Activated CD4-positive, alpha-beta T cell treated with anti-CD3 and anti-CD28 coated beads for 24 hours (primary cell): ENCODE measurements around the gene MPHOSPH8.
"Not testable (repeated sequence)": the region's sequence is repeated elsewhere in the genome, so short reads cannot be mapped to it uniquely, and the experiment has no call there.

Source experiments
- DNase-seq, 2 donors: peaks; one replicate each; pipeline ENCODE4 v3.0.0-alpha.2; 2020; ENCODE audit warnings: low read depth in 2 of 2

The MPHOSPH8 gene

GRCh38 chr13:19680751-19681150 lies 47.3 kb downstream of the MPHOSPH8 start:
- DNase-seq = no peak

DNA sequence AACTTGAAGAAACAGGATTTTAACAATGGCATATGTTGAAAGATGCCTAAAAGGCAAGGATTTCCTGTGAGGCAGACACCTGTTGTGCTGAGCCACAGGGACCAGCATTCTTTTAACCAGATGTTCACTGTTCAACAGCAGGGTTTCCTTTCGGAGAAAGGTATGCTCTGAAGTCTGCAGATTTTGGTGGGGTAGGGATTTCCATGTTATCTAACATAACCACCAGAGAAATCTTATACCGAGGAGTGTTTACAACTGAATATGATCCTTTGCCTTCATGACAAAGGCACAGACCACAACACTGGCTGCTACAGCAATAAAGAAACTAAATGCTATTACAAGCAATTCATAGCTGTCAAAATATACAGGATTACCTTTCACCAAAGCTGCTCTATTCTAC lies 48.1 kb downstream of the MPHOSPH8 start:
- DNase-seq = no peak

GRCh38 chr13:19685034-19685433 lies 51.6 kb downstream of the MPHOSPH8 start:
- DNase-seq = no peak

DNA sequence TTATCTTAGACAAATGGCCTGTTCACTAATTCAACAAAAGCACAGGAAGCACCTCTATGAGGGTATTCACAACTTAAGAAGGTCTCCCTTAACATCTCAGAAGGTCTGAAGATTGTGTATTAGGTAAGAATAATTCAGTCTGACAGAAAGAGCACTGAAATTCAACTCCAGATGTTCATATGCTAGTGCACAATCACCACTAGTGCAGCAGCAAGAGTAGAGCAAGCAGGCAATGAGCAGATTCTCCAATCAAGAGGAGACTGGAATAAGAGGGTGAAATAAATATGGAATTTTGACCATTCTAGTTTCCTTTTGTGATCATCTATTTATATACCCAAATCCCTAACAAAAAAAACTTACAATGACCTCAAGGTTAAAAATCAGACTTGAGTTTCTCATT lies 52.0 kb downstream of the MPHOSPH8 start:
- no peak for DNase-seq

GRCh38 chr13:19691447-19691846 lies 58.0 kb downstream of the MPHOSPH8 start:
- DNase-seq = not testable (repeated sequence)

- no peak for DNase-seq
Observed at GRCh38 chr13:19695428-19695827, 62.0 kb downstream of the MPHOSPH8 start.

- DNase-seq = no peak
Observed at GRCh38 chr13:19695829-19696228, 62.4 kb downstream of the MPHOSPH8 start.

- DNase-seq = not testable (repeated sequence)
Observed at GRCh38 chr13:19700963-19701362, 67.5 kb downstream of the MPHOSPH8 start.

- not testable (repeated sequence) for DNase-seq
Observed at GRCh38 chr13:19701619-19702018, 68.2 kb downstream of the MPHOSPH8 start.

- DNase-seq = not testable (repeated sequence)
Observed at GRCh38 chr13:19704256-19704655, 70.8 kb downstream of the MPHOSPH8 start.

DNA sequence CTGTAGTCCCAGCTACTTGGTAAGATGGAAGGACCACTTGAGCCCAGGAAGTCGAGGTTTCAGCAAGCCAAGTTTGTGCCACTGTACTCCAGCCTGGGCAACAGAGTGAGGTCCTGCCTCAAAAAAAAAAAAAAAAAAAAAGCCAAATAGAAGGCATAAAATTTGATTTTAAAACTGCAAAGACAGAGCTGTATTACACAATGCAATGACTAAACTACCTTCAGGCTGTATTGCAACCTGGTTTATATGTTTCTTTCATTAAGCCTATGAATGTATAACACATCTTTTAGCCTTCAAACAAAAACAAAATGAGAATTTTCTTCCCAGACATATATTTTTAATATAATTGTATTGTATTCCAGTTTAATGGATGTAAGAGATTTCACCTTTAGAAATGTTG lies 75.6 kb downstream of the MPHOSPH8 start:
- DNase-seq = not testable (repeated sequence)

DNA sequence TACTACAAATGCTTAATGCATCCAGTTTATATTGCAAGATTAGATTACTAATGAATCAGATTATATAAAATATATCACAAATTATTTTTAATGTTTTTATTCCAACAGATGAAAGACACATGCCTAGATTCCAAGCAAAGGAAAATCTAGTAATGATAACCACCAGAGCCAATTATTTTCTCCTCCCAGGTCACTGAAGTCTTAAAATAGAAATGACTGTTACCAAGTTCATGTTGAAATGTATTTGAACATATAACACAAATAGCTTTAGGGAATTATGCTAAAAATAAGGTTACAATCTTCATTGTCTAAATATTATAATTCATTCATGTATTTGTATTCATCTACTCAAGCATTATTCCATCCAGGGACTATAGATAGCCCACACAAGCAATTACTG lies 76.3 kb downstream of the MPHOSPH8 start:
- DNase-seq = not testable (repeated sequence)

DNA sequence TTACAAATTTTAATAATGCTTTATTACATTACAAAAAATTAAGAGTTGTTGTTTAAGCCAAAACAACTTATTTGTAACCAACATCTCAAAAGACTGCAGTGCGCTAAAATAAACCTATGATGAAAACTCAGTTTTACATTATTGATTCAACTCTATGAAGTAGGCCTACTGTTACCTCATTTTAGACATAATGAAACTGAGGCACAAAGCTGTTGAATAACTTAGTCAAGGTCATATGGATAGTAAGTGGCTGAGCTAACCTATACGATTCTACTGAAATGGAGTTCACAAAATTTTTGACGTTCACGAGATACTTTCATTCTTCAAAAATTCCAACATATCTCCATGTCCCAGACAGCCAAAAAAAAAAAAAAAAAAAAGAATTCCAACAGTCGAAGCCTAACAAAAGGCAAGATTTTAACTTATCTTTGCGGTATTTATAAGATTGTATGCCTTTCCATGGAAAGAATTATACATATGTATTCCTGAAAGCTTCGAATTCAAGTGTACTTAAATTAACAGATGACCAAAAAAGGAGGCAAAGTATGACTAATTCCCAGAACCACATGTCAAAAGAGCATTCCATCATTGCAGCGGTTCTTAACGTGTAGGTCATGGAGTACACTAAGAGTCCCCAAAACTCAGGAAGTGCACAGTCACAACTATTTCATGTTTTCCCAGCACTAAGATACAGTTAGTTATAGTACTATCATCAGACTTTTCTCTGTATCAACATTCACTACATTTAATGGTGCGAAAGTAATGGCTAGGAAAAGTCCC lies 79.9 kb downstream of the MPHOSPH8 start:
- no peak for DNase-seq

GRCh38 chr13:19720039-19720438 lies 86.6 kb downstream of the MPHOSPH8 start:
- DNase-seq = no peak
